Neutrophil (primary cell): ENCODE results near the gene GTF3C5.

ENCODE experiments used
- H3K27ac ChIP-seq: fragments of 200-600 bp; sonication (generic); 2 replicates; pipeline ENCODE4 v1.5.1; 2016; ENCODE audit warnings: mild to moderate bottlenecking, moderate library complexity
- H3K27me3 ChIP-seq: fragments of 200-600 bp; sonication (generic); 2 replicates; pipeline ENCODE4 v1.6.0; 2016; ENCODE audit warnings: mild to moderate bottlenecking
- H3K36me3 ChIP-seq: fragments of 200-600 bp; sonication (generic); 2 replicates; pipeline ENCODE4 v1.5.1; 2017
- H3K4me1 ChIP-seq, 2 experiments: fragments of 200-600 bp in 1 of 2; sonication (generic) in 1 of 2; 1 replicate in 1 of 2; 2 replicates in 1 of 2; pipeline versions ENCODE4 v1.5.1 to v1.6.1; 2013 to 2016; ENCODE audit warnings: low read depth in 1 of 2, low read length in 1 of 2, mild to moderate bottlenecking in 1 of 2, moderate library complexity in 1 of 2; ENCODE audit not compliant: control insufficient read depth in 1 of 2, insufficient read depth in 1 of 2
- H3K4me3 ChIP-seq, 2 experiments: fragments of 200-600 bp in 1 of 2; sonication (generic) in 1 of 2; 1 replicate in 1 of 2; 2 replicates in 1 of 2; pipeline ENCODE4 v1.5.1; 2013 to 2016; ENCODE audit warnings: low read depth in 1 of 2, low read length in 1 of 2, mild to moderate bottlenecking in 1 of 2, moderate library complexity in 1 of 2
- H3K9me3 ChIP-seq: fragments of 200-600 bp; sonication (generic); 2 replicates; pipeline ENCODE4 v1.5.1; 2016
- TF ChIP-seq, protein P1 (sequence below): fragments of 200-600 bp; sonication (generic); IDR thresholded peaks from 2 replicates; pipeline ENCODE4 v1.5.1; 2016; ENCODE audit warnings: antibody characterized with exemption

Gene GTF3C5

DNA sequence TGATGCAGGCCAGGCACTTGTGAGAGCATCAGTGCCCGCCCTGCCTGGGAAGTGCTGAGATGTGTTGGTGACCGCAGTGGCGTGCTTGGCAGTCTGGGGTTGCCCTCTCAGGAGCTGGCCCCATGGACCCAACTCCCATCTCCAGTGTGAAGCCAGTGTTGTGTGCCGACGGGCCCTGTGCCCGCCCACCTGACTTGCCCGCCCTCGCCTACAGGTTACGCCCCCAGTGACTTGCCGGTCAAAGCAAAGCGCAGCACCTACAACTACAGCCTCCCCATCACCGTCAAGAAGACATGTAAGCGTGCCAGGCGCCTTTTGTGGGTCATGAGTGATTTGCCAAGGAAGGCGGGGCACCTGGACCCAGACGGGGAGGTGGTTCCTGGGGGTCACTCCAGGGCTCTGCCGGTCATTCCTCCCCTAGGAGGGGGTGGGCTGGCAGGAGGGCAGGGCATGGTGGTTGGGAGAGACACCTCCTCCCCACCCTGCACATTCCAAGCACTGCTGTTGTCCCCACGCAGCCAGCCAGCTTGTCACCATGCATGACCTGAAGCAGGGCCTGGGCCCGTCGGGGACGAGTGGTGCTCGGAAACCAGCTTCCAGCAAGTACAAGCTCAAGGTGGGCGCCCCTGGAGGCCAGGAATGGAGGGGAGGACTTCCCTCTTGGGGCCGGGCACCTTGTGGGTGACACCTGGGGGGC is 23.5 kb downstream of the GTF3C5 start:
- H3K27me3 ChIP-seq, result no peaks in the 10 kb centered on the region
- H3K4me3 ChIP-seq, result no peak overlapping the region
- H3K4me1 ChIP-seq, result no peaks in the 10 kb centered on the region
- TF ChIP-seq, protein P1, sequence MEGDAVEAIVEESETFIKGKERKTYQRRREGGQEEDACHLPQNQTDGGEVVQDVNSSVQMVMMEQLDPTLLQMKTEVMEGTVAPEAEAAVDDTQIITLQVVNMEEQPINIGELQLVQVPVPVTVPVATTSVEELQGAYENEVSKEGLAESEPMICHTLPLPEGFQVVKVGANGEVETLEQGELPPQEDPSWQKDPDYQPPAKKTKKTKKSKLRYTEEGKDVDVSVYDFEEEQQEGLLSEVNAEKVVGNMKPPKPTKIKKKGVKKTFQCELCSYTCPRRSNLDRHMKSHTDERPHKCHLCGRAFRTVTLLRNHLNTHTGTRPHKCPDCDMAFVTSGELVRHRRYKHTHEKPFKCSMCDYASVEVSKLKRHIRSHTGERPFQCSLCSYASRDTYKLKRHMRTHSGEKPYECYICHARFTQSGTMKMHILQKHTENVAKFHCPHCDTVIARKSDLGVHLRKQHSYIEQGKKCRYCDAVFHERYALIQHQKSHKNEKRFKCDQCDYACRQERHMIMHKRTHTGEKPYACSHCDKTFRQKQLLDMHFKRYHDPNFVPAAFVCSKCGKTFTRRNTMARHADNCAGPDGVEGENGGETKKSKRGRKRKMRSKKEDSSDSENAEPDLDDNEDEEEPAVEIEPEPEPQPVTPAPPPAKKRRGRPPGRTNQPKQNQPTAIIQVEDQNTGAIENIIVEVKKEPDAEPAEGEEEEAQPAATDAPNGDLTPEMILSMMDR, result no peak
- H3K27ac ChIP-seq, result no peak overlapping the region
- H3K36me3 ChIP-seq, result peaks cover 93% of the 10 kb centered on the region
- H3K9me3 ChIP-seq, result no peaks in the 10 kb centered on the region

DNA sequence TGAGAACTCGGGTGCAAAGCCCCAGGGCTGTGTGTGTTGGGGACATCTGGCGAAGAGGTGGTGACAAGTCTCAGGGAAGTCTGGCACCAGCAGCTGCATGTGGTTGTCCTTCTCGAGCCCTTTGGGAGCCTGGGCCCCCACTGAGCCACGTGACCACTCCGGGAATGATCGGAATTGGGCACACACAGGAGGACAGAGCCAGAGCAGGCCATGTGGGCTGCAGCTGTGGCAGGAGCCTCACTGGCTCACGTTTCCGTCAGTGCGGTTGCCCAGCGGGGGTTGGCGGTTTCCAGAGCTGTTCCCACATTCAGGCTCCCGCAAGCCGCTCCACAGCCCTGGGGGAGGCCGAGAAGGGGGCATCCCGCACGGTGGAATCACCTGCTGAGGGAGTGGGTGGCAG is 24.2 kb downstream of the GTF3C5 start:
- H3K9me3 ChIP-seq, result no peaks in the 10 kb centered on the region
- no peaks in the 10 kb centered on the region for H3K27me3 ChIP-seq
- peaks cover 87% of the 10 kb centered on the region for H3K36me3 ChIP-seq
- TF ChIP-seq, protein P1, result no peak
- no peak overlapping the region for H3K27ac ChIP-seq
- H3K4me1 ChIP-seq, result no peaks in the 10 kb centered on the region
- H3K4me3 ChIP-seq, result no peak overlapping the region

DNA sequence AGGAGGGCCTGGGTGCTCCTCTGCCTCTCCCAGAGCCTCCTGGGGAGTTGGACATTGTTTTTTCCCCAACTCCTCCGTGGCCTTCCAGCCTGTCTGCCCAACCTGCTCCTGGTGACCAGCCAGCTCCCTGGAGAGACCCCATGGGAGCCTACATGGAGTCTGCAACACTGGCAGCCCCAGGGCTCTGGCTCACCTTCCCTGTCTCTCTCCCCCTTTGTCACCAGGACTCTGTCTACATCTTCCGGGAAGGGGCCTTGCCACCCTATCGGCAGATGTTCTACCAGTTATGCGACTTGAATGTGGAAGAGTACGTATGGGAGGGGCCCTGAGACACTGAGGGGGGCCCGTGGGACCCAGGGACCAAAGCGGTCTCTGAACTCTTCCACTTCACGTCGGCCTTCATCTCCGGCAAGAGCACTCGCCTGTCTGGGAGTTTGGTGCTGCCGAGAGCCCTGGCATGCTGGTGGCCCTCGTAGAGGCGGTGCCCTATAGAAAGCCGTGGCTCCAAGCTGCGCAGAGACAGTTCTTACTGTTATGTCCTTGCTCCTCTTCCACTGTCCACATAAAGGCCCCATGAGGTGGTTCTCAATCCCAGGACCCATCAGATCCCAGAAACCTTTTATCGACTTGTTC is 25.1 kb downstream of the GTF3C5 start:
- Histone ChIP-seq H3K27me3 (peaks cover 5% of the 10 kb centered on the region), H3K9me3 (no peaks in the 10 kb centered on the region), H3K4me3 (no peak overlapping the region), H3K27ac (no peak overlapping the region), H3K4me1 (no peaks in the 10 kb centered on the region), H3K36me3 (peaks cover 77% of the 10 kb centered on the region)
- TF ChIP-seq, protein P1, result no peak

DNA sequence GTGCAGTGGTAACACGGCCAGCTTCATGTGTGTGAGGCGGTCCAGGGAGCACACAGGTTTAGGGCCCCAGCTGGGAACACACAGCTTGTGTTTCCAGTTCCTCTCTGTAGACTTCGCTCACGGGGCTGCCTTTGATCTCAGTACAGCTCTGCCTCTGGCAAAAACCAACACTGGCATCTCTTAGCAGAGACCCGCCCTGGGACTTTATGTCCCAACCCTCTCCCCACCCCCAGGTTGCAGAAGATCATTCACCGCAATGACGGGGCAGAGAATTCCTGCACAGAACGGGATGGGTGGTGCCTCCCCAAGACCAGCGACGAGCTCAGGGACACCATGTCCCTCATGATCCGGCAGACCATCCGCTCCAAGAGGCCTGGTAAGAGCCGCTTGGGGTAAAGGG is 25.7 kb downstream of the GTF3C5 start:
- H3K4me3 ChIP-seq, result no peak overlapping the region
- no peaks in the 10 kb centered on the region for H3K9me3 ChIP-seq
- no peak overlapping the region for H3K27ac ChIP-seq
- peaks cover 5% of the 10 kb centered on the region for H3K27me3 ChIP-seq
- TF ChIP-seq, protein P1, result no peak
- no peaks in the 10 kb centered on the region for H3K4me1 ChIP-seq
- H3K36me3 ChIP-seq, result peaks cover 71% of the 10 kb centered on the region

DNA sequence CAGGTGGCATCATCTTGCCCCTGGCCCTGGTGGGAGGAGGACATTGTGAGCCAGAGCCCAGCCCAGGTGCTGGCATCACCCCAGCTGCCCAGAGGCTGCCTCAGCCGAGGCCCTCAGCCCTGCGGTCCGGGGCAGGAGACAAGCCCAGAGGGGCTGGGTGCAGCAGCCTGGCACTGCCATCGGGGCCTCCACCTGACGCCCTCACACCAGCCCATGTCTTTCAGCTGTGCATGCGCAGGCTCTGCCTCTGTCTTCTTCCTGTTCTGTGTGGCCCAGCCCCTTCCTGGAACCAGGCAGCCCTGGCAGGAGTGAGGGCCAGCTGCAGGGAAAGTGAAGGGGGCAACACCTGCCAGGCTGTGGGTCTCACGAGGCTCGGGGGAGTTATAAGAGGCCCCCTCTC is 26.2 kb downstream of the GTF3C5 start:
- Histone ChIP-seq H3K36me3 (peaks cover 66% of the 10 kb centered on the region), H3K4me1 (no peaks in the 10 kb centered on the region), H3K9me3 (no peaks in the 10 kb centered on the region), H3K27ac (no peak overlapping the region), H3K27me3 (peaks cover 5% of the 10 kb centered on the region), H3K4me3 (no peak overlapping the region)
- TF ChIP-seq, protein P1, result no peak
